NCI-H2107 (cell line): ENCODE results near the gene NLRP1.

Experiments used
- DNase-seq: peaks from one replicate; lab custom pipeline; 2025; lab: John Stamatoyannopoulos, UW

NLRP1 gene

GRCh38 chr17:5584383-5585286 is at the start of gene NLRP1:
Gene NLRP1, minus strand, starts transcription at chr17:5584509. Its CDS starts 552 bp downstream, at chr17:5583957.
- no peak for DNase-seq

GRCh38 chr17:5631958-5632590 is 47.8 kb upstream of the NLRP1 start:
- no peak for DNase-seq

- DNase-seq = no peak
Measured at GRCh38 chr17:5630434-5630833, 46.1 kb upstream of the NLRP1 start.

- DNase-seq = no peak
Measured at GRCh38 chr17:5629128-5629527, 44.8 kb upstream of the NLRP1 start.

- DNase-seq = no peak
Measured at GRCh38 chr17:5628262-5628661, 44.0 kb upstream of the NLRP1 start.

DNA sequence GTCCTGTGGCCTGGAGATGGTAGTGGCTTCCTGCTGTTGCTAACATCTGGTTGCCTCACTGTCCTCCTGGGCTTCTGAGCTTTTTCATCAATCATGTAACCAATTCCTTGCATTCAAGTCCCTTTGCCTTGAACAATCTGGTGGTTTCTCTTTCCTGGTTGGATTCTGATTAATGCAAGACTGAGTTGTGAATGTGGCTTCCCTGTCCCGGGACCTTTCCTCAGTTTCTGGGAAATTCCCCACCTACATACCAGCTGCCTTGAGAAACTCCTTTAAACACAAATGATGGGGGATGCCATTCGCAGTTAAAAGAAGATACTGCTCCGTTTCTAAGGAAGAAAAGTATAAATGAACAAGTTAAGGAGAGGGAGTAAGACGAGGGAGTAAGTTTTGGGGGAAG is 39.9 kb upstream of the NLRP1 start:
- DNase-seq = no peak

DNA sequence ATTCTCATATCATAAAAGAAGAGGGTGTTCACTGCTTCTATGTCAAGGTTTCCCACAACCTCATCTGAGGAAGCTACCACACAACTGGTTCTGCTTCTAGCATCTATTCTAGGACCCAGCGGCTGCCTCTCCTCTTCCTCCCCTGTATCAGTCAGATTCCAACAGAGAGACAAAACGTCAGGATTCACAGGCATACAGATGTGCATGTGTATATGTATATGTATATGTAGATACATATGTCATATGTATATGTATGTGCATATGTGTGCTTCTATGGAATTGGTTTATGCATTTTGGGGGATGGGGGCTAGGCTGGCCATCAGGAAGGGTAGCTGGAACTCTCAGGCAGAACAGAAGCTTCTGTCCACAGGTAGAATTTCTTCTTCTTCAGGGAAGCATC is 37.4 kb upstream of the NLRP1 start:
- DNase-seq = no peak

DNA sequence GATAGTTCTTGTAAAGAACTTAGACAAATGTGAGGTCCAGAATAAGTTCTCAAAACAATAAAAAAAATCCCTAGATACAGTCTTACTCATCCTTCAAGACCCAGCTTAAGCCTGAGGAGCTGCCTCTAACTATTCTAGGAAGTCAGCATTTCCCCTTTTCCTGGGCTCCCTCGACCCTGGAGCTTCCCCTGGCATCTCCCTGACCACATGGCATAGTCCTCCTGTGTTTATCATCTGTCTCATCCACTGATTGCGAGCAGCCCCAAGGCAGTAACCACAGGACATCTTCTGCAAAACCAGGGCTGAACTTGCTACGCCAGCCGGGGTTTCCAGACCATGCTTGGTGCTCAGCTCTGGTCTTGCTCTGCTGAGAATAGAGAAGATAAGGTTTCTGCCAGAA is 36.7 kb upstream of the NLRP1 start:
- DNase-seq = no peak

DNA sequence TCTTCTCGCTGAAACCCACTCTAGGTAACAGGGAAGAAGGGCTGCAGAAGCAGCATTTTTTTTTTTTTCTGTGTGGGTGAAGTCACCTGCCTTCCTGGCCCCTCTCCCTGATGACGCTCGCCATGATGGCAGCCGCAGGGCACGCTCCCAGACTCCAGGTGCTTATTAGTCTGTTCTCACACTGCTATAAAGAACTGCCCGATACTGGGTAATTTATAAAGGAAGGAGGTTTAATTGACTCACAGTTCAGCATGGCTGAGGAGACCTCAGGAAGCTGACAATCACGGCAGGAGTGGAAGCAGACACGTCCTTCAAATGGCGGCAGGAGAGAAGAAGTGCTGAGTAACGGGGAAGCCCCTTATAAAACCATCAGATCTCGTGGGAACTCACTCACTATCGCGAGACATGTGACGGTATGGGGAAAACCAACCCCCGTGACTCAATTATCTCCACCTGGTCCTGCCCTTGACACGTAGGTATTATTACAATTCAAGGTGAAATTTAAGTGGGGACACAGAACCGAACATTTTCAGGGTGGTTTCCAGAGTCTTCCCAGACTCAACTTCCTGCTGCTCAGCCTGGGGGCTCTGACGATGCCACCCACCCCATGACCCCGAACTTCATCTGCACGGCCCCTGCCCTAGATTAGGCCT is 34.9 kb upstream of the NLRP1 start:
- no peak for DNase-seq

DNA sequence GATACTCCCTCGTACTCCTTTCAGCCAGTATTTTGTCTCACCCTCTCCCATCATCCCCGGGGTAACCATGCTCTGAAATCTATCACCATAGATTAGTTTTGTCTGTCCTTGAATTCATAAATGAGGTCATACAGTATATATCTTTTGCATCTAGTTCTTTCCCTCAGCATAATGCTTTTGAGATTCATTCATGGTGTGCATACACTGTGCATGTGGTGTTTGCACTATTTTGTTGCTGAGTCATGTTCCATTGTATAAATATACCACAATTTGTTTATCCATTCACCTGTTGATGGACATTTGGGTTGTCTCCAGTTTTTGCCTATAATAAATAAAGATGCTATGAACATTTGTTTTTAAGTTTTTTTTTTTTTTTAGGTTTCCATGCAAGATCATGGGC is 34.2 kb upstream of the NLRP1 start:
- DNase-seq = no peak

- no peak for DNase-seq
Measured at GRCh38 chr17:5615476-5615875, 31.2 kb upstream of the NLRP1 start.

DNA sequence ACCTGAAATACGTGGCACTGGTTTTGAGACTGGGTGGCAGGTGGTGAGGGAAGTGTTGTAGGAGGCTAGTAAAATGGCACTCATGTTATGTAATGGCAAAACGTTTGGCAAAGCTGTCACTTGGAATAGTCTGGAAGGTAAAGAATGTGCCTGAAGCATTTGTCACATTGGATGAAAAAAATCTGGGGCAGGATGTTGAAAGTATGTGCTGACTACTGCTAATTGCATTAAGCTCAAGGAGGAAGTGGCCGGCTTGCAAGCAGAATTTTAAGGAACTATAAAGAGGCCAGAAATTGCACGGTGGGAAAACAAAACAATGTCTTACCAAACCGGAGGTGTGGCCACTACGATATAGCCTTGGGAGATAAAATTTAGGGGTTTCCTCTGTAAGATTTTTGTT is 26.6 kb upstream of the NLRP1 start:
- DNase-seq = no peak

GRCh38 chr17:5608399-5609112 is 24.2 kb upstream of the NLRP1 start:
- no peak for DNase-seq

GRCh38 chr17:5607946-5608345 is 23.6 kb upstream of the NLRP1 start:
- DNase-seq = no peak

- DNase-seq = no peak
Measured at GRCh38 chr17:5605452-5605851, 21.1 kb upstream of the NLRP1 start.

GRCh38 chr17:5600041-5600440 is 15.7 kb upstream of the NLRP1 start:
- DNase-seq = no peak

GRCh38 chr17:5598457-5598856 is 14.1 kb upstream of the NLRP1 start:
- DNase-seq = no peak

DNA sequence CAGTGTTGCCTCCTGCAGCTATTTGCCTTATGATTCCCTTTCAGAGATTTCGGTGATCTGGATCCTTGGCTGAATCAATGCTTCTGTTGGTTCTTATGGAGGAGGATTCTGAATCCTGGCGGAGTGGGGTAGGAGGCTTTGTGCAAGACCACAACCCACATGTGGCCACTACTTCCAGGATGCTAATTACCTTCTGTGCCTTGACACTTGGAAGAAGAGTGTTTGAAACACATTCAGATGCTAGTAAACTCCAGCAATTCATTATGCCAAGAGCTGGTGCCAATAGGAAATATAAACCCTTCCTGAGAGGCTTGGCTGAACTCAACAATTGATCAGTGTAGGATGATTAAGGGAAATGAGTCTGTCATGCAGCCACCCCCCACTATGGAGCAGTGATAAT is 12.1 kb upstream of the NLRP1 start:
- no peak for DNase-seq

DNA sequence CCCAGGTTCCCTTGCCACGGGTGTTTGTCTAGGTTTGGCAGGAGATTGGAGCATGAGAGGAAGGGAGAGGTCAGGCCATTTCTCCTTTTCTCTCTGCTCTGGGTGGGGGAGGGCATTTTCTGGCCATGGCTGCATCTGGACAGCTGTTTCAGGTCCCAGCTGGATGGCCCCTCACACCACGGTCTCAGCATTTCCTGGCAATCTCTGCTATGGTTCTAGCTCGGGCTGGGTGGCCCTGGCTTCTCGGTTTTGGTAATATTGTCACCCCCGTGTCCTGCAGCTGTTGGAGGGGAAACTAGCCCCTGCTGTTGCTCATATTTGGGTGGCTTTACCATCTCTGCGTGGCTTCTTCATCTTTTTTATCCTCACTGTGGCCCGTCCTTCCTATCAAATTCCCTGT is 11.5 kb upstream of the NLRP1 start:
- no peak for DNase-seq

- no peak for DNase-seq
Measured at GRCh38 chr17:5592382-5592781, 8.1 kb upstream of the NLRP1 start.

- no peak for DNase-seq
Measured at GRCh38 chr17:5591966-5592365, 7.7 kb upstream of the NLRP1 start.

DNA sequence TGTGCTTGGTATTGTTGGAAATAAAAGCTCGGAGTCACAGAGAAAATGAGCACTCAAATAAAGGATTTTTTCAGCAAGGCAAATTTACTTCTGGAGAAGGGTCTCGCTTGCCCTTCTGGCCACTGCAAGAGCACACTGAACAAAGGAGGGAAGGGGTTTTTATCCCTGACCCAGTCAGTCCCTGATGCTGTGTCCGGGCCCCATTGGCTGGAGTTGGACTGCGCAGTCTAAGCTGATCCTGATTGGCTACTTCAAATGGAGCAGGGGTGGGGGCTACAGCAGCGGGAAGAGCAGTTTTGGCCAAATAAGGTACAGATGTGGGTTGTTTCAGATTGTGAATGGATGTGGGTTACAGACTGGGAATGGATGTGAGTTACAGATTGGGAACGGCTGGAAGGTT is 4.3 kb upstream of the NLRP1 start:
- DNase-seq = no peak
